ENCODE measurements around the gene MAP7. TPM values are rescaled to one million over a fixed set of nuclear protein-coding genes. Genes with fewer than 3 reads are reported as not detected.

MAP7 gene
- total and polyA plus RNA-seq, 2 of the 13 experiments (the other 11 are each of a cell fraction or from before 2014, with no cell fraction given), result 0.04 TPM; not detected in 1

DNA sequence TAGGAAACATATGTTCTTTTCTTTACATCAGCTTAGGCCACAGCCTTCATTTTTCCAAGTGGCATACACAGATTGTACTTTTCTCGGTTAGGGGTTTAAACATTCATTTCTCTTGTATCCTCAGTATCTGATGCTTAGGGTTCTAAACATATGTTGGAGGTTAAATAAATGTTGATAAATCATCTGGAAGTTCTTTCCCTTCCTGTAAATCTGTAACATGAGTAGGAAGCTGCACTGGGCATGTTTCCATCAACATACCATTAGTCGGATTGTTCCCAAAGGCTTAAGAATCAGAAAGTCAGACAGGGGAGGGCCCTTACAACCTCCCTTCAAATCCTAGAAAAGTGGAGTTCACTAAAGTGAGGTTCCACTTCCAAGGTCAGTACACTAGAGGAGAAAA is 205.8 kb downstream of the MAP7 start (continued):
- TF ChIP-seq ZNF687 (CRISPR knock-in tag; IDR thresholded peaks at IDR 0.05) (no peak), GTF3A (CRISPR knock-in tag; conservative IDR thresholded peaks at IDR 0.05) (no peak), MIER2 (CRISPR knock-in tag; IDR thresholded peaks at IDR 0.05) (no peak), FOXP1 (IDR thresholded peaks at IDR 0.05) (no peak), FOXP1 (CRISPR knock-in tag; IDR thresholded peaks at IDR 0.05) (no peak), JUN (CRISPR knock-in tag; IDR thresholded peaks at IDR 0.05) (no peak), KMT2A (CRISPR knock-in tag; IDR thresholded peaks at IDR 0.05) (no peak), RELA (CRISPR knock-in tag; IDR thresholded peaks at IDR 0.05) (no peak), CAMTA2 (CRISPR knock-in tag; IDR thresholded peaks at IDR 0.05; ENCODE audit: borderline replicate concordance) (no peak), NONO (IDR thresholded peaks at IDR 0.05) (no peak), NONO (CRISPR knock-in tag; conservative IDR thresholded peaks at IDR 0.05) (no peak)
- TF ChIP-seq, protein P1, sequence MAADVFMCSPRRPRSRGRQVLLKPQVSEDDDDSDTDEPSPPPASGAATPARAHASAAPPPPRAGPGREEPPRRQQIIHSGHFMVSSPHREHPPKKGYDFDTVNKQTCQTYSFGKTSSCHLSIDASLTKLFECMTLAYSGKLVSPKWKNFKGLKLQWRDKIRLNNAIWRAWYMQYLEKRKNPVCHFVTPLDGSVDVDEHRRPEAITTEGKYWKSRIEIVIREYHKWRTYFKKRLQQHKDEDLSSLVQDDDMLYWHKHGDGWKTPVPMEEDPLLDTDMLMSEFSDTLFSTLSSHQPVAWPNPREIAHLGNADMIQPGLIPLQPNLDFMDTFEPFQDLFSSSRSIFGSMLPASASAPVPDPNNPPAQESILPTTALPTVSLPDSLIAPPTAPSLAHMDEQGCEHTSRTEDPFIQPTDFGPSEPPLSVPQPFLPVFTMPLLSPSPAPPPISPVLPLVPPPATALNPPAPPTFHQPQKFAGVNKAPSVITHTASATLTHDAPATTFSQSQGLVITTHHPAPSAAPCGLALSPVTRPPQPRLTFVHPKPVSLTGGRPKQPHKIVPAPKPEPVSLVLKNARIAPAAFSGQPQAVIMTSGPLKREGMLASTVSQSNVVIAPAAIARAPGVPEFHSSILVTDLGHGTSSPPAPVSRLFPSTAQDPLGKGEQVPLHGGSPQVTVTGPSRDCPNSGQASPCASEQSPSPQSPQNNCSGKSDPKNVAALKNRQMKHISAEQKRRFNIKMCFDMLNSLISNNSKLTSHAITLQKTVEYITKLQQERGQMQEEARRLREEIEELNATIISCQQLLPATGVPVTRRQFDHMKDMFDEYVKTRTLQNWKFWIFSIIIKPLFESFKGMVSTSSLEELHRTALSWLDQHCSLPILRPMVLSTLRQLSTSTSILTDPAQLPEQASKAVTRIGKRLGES (CRISPR knock-in tag; IDR thresholded peaks at IDR 0.05; ENCODE audit: borderline replicate concordance), result no peak
- TF ChIP-seq, protein P2, sequence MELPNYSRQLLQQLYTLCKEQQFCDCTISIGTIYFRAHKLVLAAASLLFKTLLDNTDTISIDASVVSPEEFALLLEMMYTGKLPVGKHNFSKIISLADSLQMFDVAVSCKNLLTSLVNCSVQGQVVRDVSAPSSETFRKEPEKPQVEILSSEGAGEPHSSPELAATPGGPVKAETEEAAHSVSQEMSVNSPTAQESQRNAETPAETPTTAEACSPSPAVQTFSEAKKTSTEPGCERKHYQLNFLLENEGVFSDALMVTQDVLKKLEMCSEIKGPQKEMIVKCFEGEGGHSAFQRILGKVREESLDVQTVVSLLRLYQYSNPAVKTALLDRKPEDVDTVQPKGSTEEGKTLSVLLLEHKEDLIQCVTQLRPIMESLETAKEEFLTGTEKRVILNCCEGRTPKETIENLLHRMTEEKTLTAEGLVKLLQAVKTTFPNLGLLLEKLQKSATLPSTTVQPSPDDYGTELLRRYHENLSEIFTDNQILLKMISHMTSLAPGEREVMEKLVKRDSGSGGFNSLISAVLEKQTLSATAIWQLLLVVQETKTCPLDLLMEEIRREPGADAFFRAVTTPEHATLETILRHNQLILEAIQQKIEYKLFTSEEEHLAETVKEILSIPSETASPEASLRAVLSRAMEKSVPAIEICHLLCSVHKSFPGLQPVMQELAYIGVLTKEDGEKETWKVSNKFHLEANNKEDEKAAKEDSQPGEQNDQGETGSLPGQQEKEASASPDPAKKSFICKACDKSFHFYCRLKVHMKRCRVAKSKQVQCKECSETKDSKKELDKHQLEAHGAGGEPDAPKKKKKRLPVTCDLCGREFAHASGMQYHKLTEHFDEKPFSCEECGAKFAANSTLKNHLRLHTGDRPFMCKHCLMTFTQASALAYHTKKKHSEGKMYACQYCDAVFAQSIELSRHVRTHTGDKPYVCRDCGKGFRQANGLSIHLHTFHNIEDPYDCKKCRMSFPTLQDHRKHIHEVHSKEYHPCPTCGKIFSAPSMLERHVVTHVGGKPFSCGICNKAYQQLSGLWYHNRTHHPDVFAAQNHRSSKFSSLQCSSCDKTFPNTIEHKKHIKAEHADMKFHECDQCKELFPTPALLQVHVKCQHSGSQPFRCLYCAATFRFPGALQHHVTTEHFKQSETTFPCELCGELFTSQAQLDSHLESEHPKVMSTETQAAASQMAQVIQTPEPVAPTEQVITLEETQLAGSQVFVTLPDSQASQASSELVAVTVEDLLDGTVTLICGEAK (IDR thresholded peaks at IDR 0.05), result no peak
- TF ChIP-seq, protein P2 (CRISPR knock-in tag; IDR thresholded peaks at IDR 0.05), result no peak

Measured in HepG2 (cell line).